K562 (cell line): ENCODE measurements around the gene SULT2B1. TPM values are rescaled to one million over a fixed set of nuclear protein-coding genes. Genes with fewer than 3 reads are reported as not detected.
A peak's percentile ranks its signal among the peaks of the same experiment; 100 is the strongest.

Source experiments
- BCLAF1 ChIP-seq, 2 experiments: fragments of 450-650 bp in 1 of 2; IDR thresholded peaks; 2 replicates each; pipeline ENCODE4 v1.6.1; 2011 to 2017; ENCODE audit warnings: low read depth in 2 of 2, antibody characterized with exemption in 1 of 2, borderline replicate concordance in 1 of 2, low read length in 1 of 2, mild to moderate bottlenecking in 1 of 2, mixed read lengths in 1 of 2; ENCODE audit not compliant: control insufficient read depth in 1 of 2
- BHLHE40 ChIP-seq: IDR thresholded peaks from 2 replicates; pipeline ENCODE4 v1.6.1; 2011; ENCODE audit warnings: low read length, improper control_type of control experiment
- CHAMP1 ChIP-seq: fragments of 450-650 bp; IDR thresholded peaks from 2 replicates; pipeline ENCODE4 v1.6.1; 2016; ENCODE audit warnings: mild to moderate bottlenecking
- ELF4 ChIP-seq: fragments of 450-650 bp; formaldehyde crosslinking; IDR thresholded peaks from 2 replicates; pipeline ENCODE4 v1.4.0; 2022; ENCODE audit warnings: missing genetic modification characterization
- ETS2 ChIP-seq: IDR thresholded peaks from 2 replicates; pipeline ENCODE4 v1.6.1; 2016; ENCODE audit warnings: borderline replicate concordance, missing genetic modification characterization, mild to moderate bottlenecking, moderate library complexity, missing compliant biosample characterization; ENCODE audit not compliant: poor library complexity, severe bottlenecking
- HDAC1 ChIP-seq, 2 experiments: fragments of 450-650 bp; IDR thresholded peaks; 2 replicates each; pipeline ENCODE4 v1.6.1; 2016 to 2017; ENCODE audit warnings: inconsistent platforms in 1 of 2, mild to moderate bottlenecking in 1 of 2, moderate library complexity in 1 of 2
- HDAC3 ChIP-seq: fragments of 450-650 bp; IDR thresholded peaks from 2 replicates; pipeline ENCODE4 v1.6.1; 2018; ENCODE audit warnings: borderline replicate concordance, mild to moderate bottlenecking, moderate library complexity; ENCODE audit not compliant: partially characterized antibody
- HDGF ChIP-seq: fragments of 450-650 bp; IDR thresholded peaks from 2 replicates; pipeline ENCODE4 v1.6.1; 2016
- MBD1 ChIP-seq: fragments of 250-450 bp; sonication (Bioruptor Pico); IDR thresholded peaks from 2 replicates; pipeline ENCODE4 v1.8.0; 2022; ENCODE audit warnings: inconsistent platforms
- NCOA6 ChIP-seq: fragments of 450-650 bp; IDR thresholded peaks from 2 replicates; pipeline ENCODE4 v1.6.1; 2017; ENCODE audit warnings: mild to moderate bottlenecking
- SFPQ ChIP-seq: fragments of 200-400 bp; formaldehyde crosslinking; IDR thresholded peaks from 2 replicates; pipeline ENCODE4 v1.6.1; 2017; ENCODE audit warnings: mild to moderate bottlenecking, low read depth, low read length, moderate library complexity
- SLC30A9 ChIP-seq: fragments of 250-450 bp; sonication (Bioruptor Pico); IDR thresholded peaks from 2 replicates; pipeline ENCODE4 v1.8.0; 2022; ENCODE audit warnings: mild to moderate bottlenecking, moderate library complexity
- TAF15 ChIP-seq: fragments of 200-400 bp; formaldehyde crosslinking; IDR thresholded peaks from 2 replicates; pipeline ENCODE4 v1.6.1; 2017; ENCODE audit warnings: mild to moderate bottlenecking, low read depth, low read length, moderate library complexity
- ZBTB34 ChIP-seq: fragments of 250-450 bp; sonication (Bioruptor Pico); IDR thresholded peaks from 2 replicates; pipeline ENCODE4 v1.8.0; 2021; ENCODE audit warnings: mild to moderate bottlenecking, moderate library complexity
- ZNF354B ChIP-seq: fragments of 250-450 bp; sonication (Bioruptor Pico); IDR thresholded peaks from 2 replicates; pipeline ENCODE4 v1.4.0; 2020
- ZNF511 ChIP-seq: sonication (generic); formaldehyde crosslinking; IDR thresholded peaks from 2 replicates; pipeline ENCODE4 v1.8.0; 2022; ENCODE audit warnings: mild to moderate bottlenecking, missing genetic modification reagents
- polyA plus RNA-seq, 8 experiments: library from polyadenylated mRNA; depleted of rRNA in 4 of 8; stranded (reverse) in 5 of 8; unstranded in 3 of 8; fragments of >200 nt; fragmentation: Nextera tagmentation in 2 of 8; fragmentation: Illumina TruSeq in 1 of 8; extraction: Ambion mirVana in 2 of 8; extraction: Trizol in 1 of 8; gene quantifications; 2 replicates each; pipeline versions ENCODE4 v1.2.1 to v1.2.3, GENCODE V29; 2011 to 2014; ENCODE audit warnings: inconsistent platforms in 1 of 8, missing spikeins in 1 of 8
- total RNA-seq, 7 experiments: library from RNA; depleted of rRNA in 6 of 7; stranded (reverse); fragments of >200 nt in 6 of 7; fragmentation: Illumina TruSeq in 2 of 7; extraction: Trizol in 2 of 7; gene quantifications; 2 replicates each; pipeline versions ENCODE4 v1.2.1 to v1.2.3, GENCODE V29; 2011 to 2021; ENCODE audit warnings: low replicate concordance in 1 of 7

SULT2B1 gene
- total and polyA plus RNA-seq, 9 of the 15 experiments (the other 6 are each of a cell fraction or from before 2014, with no cell fraction given) = 0.09 to 0.62 (median 0.22) TPM; not detected in 2

- TF ChIP-seq HDAC1 (IDR thresholded peaks at IDR 0.05) (peak in 1 of 2 experiments; percentile 44; a peak in 1 of 4 replicates), ELF4 (CRISPR knock-in tag) (no peak), ZNF511 (CRISPR knock-in tag) (peak; percentile 99), NCOA6 (no peak), ETS2 (tag) (no peak), ZNF354B (CRISPR knock-in tag) (no peak), MBD1 (CRISPR knock-in tag) (no peak), CHAMP1 (no peak), HDGF (no peak), BCLAF1 (IDR thresholded peaks at IDR 0.05; ENCODE audit: borderline replicate concordance in 1 of 2, control insufficient read depth in 1 of 2, low read depth in 2 of 2, low read length in 1 of 2) (0 out of 4 replicates have a peak, but pooled peaks have one; percentile 22 to 39), TAF15 (no peak), SLC30A9 (CRISPR knock-in tag) (no peak), HDAC3 (no peak), BHLHE40 (peak; percentile 92), ZBTB34 (CRISPR knock-in tag) (no peak), SFPQ (no peak)
Observed at GRCh38 chr19:48637449-48637947, 85.5 kb downstream of the SULT2B1 start (continued).
